CD4-positive, alpha-beta T cell treated with Interferon gamma for 1 hour (primary cell): Measurements from ENCODE around the gene PRELID2.
A peak's percentile ranks its signal among the peaks of the same experiment; 100 is the strongest.
"Not testable (repeated sequence)": the region's sequence is repeated elsewhere in the genome, so short reads cannot be mapped to it uniquely, and the experiment has no call there.

Source experiments
- DNase-seq: peaks from one replicate; pipeline ENCODE4 v3.0.0-alpha.2; 2020

PRELID2 gene

DNA sequence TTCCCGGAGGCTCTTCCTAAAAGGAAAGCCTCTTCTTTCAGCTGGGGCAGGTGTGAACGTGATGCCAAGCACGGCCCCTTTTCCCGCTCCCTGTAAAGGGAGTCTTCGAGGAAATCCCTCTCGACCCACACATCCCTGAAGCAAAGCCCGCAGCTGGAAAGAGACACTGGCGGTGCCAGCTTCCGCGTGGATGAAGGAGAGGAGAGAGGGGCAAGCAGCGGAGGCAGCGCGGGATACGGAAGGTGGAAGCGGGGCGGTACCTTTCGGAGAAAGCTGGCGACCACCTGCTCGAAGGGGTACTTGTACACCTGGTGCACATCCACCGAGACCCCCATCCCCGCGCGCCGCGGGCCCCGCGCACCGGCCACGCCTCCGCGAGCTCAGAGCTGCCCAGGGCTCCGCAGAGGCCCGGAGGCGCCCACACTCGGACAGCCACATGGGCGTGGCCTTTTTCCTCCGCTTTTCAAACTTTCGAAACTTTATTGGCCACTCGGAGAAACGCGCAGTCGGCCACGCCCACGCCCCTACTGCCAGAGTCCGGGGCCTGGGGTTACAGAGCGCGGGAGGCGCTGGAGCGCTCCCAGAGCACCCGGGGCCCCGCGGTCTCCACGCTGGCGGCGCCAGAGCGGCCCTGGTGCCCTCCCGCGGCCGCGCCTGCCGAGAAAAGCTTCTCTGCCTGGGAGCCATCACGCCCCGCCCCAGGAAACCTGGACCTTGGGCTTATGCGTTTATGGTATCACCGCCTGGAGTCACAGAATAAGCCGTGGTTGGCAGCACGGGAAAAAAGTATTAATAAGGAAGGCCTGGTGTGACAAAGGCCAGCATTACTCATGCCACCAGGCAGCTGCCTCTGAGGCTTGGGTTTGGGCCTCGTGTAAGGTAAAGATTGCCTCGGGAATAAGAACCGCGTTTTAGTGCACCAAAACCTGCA lies at the start of gene PRELID2:
TSS of gene PRELID2 (minus strand) at position 426 of the 931 bp plus-strand sequence. CDS start at position 335, 91 bp downstream.
- DNase-seq: peak; percentile 59

DNA sequence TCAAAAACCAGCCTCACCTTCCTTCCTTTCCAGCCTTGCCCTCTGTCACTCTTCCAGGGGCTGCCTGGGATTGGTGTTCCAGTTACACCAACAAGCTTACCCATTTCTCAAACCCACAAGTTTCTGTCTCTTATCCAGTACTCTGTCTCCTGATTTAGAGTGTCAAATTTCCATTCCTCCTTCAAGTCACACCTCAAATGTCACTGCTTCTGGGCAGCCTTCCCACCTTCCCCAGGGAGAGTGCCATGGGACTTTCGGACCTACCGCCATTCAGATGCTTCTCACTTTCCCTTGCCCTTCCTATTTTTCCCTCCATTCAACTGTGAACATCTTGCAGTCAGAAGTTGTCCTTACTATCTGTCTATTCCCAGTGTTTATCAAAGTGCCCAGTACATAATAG lies 39.6 kb upstream of the PRELID2 start:
- DNase-seq: no peak

DNA sequence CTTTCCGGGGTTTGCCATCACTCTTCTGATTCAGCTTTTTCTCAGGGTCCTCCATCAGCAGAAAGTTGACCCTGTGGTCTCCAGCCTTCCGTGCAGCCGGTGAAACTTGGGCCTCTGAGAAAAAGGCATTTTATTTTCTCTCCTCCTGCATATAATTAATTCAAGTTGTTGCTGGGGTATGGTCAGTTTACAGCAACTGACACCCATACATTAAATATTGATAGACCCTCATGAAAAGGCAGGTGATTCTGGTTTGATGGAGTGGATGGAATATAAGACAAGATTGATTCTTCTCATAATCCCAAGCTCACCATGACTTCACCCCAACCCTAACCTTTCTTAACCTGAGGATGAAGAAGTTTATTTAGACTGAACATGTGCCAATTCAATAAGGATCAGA lies 37.8 kb upstream of the PRELID2 start, which contains the start of gene GRXCR2:
TSS of gene GRXCR2 (minus strand) at position 101 of the 400 bp plus-strand sequence. CDS start at position 55, 46 bp downstream.
- no peak for DNase-seq

DNA sequence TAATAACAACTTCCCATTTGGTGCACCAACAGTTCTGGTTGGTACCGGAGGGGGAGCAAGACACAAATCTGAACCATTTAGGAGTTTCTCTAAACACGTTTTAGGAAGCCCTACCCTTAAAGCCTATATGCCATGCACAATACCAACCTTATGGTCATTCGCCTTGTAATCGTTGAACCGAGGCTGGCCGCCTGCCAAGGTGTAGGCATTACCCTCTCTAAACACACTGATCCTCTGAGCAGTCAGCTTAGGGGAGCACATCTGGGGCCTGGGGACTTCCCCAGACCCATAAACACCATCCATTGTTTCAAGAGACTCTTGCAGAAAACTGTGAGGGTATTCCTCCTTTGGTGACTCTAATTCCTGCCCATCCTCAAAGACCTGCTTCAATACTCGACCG lies 37.3 kb upstream of the PRELID2 start:
- DNase-seq: no peak

DNA sequence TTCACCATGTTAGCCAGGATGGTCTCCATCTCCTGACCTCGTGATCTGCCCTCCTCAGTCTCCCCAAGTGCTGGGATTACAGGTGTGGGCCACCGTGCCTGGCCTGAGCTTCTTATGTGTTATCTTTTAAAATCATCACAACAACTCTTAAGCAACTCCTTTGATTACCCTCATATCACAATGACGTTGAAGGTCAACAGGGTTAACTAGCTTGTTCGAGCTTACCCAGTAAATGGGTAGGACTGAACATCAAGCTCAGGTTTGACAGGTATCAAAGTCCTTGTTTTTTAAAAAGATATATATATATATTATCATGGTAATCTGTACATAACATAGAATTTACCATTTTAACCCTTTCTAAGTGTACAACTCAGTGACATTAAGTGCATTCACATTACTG lies 34.6 kb upstream of the PRELID2 start:
- no peak for DNase-seq

DNA sequence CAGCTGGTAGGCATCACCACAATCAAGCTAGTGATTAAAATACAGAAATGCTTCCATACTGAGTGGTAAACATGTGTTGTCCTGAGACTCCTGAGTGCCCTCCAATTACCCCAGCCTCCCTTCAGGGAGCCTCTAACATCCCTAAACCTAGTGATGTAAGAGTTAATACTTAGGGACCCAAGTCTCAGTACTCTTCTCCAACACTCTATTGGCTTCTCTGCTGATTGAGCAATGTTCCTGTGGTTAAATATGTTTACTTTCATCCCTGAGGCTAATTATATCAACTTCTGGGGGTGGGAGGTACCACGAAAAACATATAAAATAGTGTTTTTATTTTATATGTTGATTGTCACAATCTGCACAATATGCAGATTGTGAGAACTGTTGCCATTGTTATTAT lies 32.7 kb upstream of the PRELID2 start:
- DNase-seq: no peak

DNA sequence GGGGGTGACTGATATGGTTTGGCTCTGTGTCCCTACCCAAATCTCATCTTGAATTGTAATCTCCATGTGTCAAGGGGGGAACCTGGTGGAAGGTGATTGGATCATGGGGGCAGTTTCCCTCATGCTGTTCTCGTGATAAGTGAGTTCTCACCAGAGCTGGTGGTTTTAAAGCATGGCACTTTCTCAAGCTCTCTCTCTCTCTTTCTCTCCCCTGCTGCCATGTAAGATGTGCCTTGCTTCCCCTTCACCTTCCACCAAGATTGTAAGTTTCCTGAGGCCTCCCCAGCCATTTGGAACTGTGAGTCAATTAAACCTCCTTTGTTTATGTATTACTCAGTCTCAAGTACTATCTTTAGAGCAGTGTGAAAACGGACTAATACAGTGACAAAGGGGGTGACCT lies 29.3 kb upstream of the PRELID2 start:
- DNase-seq: not testable (repeated sequence)

DNA sequence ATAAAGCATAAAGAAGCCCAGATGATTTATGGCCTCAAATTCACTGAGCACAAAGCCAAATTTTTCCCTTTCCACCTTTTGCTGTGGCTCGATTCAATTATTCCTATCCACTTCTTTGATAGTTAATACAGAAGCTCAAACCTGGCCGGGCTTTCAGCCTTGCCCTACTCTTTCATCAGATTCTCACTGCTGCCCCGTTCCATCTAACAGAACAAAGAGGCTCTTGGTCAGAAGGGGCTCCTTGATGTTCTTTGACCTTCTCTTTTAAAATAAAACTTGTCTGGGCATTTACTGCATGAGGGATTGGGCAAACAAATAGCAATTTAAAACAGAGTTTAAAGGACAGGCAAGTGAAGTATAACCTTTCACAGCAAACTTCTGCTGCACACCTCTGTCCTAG lies 27.9 kb upstream of the PRELID2 start:
- no peak for DNase-seq

DNA sequence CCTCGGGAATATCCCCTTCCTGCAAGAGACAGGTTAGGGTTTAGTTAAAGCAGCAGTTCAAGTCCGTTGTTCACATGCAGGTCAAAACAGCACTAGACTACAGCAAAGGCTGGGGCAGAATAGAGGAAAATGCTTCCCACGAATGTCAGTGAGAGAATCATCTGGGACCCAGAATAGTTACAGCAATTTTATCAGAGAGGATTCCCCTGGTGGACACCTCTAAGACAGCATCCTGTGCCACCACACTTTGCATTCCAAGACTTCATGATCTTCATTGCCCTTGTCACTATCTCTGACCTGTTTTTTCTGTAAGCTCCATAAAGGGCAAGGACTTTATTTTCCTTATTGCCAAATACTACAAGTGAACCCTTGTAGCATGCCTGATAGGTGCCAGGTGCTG lies 24.8 kb upstream of the PRELID2 start:
- no peak for DNase-seq

DNA sequence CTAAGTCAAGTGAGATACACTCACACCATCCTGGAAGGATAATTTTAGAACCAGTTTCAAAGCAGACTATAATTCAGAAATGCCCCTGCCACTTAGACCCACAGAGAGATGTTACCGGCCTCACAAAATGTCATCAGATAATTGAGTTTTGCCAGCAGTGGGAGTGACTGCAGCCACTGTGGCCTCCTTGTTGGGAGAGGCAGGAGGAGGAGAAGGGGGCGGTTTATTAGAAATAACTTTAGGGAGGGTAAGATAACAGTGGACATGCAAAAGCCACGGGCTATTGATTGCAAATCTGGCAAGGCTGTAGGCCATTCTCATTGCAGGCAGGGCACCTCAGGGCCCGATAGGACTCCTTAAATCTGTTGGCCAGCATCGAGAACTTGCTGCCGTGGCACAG lies 24.3 kb upstream of the PRELID2 start:
- no peak for DNase-seq

DNA sequence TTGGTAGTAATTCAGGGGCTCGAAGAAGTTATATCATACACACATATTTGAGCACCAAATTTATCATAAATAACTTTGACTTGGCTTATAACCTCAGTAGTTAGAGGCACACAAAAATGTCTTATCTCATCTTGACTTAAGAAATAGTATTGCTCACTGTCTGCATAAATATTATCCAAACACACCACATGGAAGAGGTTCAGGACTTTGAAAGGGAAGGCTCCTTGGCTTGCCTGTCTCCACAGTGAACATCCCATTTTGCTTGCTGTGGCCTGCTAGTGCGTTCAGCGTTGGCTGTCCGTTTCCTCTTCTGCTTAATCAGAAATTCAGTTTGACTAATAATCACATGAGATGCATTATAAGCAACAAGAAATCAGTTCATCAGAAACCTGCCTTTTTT lies 23.8 kb upstream of the PRELID2 start:
- DNase-seq: no peak

DNA sequence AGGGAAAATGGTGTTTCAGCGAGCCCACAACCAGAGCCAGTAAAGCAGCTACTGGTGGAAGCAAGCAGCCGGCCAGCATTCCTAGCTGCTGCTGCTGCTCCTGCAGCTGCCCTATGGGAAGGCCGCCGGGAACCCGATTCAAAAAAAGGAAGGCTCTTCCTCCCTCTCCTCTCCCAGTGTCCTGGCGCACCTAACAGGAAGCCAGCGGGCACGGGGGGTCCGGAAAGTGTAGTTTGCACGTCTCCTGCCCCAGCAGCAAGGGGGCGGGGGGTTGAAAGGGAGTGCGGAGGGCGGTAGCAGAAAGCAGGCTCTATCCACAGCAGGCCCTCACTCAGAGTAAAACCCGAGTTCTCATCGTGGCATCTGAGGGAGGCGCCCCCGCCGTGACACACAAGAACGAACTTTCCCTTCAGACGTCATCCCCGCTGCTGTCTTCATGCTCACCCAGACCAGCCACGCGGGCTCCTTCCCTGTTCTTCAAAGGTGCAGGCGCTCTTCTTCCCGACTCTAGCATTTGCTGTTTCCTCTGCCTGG lies 21.2 kb upstream of the PRELID2 start:
- no peak for DNase-seq

DNA sequence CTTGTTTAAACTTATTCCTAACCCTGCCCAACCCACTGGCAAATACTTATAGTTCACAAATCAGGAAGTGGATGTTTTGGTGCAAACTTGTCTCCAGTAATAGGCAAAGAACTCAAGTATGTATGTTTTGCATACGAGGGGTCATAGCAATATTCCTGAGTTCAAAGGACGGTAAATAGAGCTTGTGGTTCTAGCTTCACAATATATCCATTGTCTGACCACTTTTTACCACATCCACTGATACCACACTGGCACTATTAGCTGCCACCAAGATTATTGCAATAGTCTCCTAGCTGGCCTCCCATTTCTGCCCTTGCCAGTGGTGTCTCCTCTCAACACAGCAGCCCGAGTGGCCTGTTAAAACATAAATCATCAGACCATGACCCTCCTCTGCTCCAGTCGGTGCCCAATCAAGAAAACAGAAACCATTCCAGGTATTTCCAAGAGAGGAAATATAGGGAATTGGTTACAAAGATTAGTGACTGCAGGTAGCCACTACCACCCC lies 20.7 kb upstream of the PRELID2 start:
- DNase-seq: no peak

DNA sequence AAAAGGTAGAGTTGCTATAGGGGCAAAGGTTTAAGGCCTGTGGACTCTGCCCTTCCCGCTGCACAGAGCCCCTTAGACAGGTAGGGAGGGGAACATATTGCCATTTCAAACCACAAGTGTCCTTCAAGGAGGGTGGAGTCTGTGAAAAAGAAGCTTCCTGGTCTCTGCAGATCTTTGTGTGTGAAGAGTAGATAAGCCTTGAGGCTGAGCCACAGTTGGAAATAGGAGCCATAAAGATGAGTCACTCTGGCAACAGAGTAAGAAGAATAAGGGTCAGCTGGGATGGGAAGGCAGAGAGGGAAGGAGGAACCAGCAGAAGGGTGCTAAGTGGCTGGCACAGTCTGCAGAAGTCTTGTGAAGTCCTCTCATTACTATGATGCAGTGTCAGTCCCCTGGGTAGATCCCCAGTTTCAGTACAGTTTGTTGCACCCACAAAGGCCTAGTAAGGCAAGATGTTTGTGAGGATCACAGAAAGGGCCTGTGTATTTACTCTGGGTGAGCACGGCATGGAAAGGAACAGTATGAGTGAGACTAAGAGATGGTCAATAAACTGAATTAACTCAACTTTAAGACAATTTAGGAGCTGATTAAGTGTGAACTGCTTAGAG lies 19.6 kb upstream of the PRELID2 start:
- DNase-seq: no peak

DNA sequence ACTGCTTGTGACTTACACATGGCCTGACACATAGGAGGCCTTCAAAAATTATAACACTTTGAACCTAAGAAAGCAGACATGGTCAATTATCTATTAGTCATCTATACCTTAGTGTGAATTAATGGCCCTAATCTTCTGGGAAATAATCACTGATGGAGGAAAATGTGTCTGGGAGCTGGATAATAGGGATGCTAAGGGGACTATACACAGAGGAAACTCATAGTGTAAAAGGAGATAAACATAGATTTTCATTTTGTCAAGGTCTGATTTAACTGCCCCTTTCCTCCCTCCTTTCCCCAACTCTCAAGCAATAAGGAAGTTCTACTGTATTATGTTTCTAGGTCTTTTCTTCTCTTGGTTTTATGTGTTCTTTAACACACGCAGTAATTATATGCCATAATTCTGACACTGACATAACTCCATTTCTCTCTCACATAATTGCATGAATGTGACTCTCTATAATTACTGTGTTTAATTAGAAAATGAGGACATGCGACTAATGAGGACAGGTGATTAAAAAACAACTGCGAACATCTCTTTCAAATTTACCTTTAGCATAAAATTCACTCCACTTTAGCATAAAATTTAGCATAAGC lies 18.7 kb upstream of the PRELID2 start:
- DNase-seq: no peak

DNA sequence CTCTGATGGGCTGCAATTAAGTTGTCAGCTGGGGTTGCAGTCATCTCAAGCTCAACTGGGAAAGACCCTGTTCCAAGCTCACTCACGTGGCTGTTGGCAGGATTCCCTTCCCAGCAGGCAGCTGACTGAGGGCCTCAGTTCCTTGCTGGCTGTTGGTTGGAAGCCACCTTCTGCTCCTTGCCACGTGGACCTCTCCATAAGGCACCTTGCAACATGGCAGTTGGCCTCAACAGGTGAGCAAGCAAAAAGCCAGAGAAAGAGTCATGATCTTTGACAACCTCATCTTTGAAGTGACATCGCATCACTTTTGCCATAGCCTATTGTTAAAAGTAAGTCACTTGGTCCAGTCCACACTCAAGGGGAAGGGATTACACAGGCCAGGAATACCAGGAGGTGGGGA lies 17.8 kb upstream of the PRELID2 start:
- DNase-seq: no peak

DNA sequence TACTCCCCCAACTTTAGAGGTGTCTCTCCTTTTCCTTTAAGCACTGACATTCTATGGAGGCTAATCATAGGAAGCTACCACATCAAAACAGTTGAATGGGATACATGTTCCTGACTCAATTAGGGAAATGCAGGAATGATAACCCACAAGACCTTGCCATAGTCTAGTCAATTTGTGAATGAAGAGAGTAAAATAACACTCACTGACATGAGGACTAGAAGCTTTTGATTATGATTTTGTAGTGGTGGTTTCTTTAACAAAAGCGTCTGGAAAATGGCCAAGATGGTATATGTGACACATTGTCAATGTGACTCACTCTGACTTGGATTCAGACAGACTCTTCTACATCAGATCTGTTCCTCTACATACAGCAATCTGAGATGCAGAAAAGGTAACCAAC lies 13.7 kb upstream of the PRELID2 start:
- no peak for DNase-seq

DNA sequence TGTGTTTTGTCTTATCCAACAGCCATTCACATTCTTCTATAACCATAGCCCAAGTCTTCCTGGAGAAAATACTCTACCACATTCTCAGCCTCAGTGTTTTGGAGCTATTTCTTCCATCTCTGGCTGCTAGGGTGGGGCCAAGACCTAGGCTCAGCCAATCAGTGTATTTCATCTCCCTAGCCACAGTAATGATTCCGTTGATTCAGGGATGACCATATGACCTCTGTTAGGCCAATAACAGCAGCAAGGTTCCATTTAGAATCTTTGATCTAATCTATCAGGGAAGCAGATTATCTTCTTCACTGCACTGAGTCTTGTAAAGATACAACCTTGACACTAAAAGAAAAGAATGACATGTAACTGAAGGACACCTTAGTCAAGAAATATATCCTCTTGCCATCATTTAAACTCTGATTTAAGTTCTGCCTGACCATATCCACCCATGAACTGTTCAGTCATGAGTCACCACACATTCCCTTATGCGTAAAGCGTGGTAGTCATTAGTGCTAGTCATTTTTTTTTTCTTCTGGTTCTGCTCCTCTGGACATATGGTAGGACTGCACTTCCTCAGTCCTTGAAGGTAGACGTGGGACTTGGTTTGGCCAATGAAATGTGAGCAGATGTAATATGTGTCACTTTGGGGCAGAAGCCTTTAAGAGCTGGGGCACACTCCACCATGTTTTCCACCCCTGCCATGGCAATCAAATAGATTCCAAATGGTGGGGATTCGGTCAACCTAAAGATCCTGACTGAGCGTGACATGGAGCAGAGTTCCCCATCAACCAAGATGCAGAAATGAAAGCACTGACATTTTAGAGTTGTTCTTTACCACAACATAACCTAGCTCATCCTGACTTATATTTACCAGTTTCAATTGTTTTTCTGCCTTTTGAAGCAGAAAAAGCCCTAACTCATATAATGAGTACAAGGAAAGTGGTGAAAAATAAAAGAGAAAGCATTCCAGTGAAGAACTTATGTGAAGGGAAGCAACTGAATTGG lies 12.7 kb upstream of the PRELID2 start:
- DNase-seq: no peak

DNA sequence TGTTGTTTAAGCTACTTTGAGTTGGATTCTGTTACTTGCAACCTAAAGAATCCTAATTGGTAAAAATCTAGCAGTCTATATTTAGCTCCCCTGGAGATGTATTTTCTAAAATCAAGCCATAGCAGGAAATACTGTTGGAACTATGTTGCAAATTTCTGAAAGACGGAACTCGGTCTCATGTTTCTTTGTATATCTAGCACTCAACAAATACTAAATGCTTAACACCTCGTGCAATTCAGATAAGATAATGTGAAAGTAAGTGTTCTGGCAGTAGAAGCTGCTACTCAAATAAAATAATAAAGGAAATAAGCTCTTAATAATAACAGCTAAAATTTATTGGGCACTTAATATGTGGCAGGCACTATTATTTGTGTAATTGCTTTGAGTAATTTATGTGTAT lies 10.9 kb upstream of the PRELID2 start:
- no peak for DNase-seq

DNA sequence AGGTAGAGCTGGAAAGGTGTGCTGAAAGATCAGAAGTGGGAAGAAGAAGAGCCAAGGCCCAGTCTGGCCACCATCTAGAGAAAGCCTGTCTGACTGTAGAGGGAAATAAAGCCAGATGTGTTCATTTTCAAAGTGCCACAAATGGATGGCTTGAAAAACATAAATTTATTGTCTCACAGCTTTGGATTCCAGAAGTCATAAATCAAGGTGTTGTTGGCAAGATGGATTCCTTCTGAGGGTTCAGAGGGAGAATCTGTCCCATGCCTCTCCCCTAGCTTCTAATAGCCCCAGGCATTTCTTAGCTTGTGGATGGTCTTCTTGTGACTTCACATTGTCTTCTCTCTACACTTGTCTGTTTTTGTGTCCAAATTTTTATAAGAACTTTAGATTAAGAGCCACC lies 6.2 kb upstream of the PRELID2 start:
- no peak for DNase-seq

DNA sequence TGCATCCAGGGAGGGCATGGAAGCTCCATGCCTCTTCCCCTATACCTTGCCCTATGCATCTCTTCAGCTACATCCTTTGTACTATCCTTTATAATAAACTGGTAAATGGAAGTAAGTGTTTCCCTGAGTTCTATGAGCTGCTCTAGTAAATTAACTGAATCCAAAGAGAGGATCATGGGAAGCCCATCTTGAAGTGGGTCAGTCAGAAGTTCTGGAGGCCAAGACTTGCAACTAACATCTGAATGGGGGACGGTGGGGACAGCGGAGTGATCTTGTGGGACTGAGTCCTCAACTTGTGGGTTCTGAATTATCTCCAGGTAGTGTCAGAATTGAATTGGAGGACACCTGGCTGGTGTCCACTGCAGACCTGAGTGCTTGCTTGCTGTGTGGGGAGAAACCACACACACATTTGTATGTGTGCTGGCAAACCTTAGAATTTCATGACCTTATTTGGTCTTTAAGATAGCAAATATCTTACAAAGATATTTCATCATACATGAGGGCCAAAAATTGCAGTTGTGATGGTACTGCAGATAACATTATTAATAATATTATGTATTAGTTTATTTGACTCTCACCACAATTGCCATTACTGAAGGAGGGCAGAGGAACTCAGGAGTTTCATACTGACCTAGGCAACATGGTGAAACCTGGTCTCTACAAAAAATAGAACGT lies 5.5 kb upstream of the PRELID2 start:
- DNase-seq: no peak

DNA sequence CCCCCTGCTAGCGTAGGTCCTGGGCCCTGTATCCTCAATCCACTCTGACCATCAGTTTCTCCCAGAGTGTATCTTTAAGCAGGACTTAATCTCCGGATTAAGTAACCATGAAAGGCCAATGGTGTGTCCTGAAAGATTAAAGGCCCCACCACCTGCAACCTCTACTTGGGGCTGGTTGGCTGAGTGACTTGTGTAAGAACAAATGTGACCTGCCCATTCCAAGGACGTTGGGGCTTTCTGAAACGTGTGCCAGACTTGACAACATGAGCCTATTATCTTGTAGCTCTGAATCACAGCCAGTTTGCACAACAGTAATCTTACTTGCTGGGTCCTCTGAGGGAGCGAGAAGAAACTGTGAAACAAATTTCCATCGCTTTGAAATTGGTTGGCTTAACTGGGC lies 3.1 kb upstream of the PRELID2 start:
- DNase-seq: no peak
